22Rv1 (cell line): ENCODE results near the gene PARD6A.

Experiments used
- CTCF ChIP-seq: fragments of 450-650 bp; IDR thresholded peaks from 2 replicates; pipeline ENCODE4 v1.5.1; 2017; ENCODE audit warnings: mild to moderate bottlenecking
- ZFX ChIP-seq: fragments of 450-650 bp; IDR thresholded peaks from 2 replicates; pipeline ENCODE4 v1.6.1; 2017; ENCODE audit warnings: antibody characterized with exemption, borderline replicate concordance

GRCh38 chr16:67664258-67664657 lies 3.5 kb downstream of the PARD6A start:
- no peak for TF ChIP-seq CTCF
- no peak for TF ChIP-seq ZFX
